Inferior parietal cortex (tissue), 1 donor: ENCODE measurements around the gene INO80.
A peak's percentile ranks its signal among the peaks of the same experiment; 100 is the strongest.
"Not testable (repeated sequence)": the region's sequence is repeated elsewhere in the genome, so short reads cannot be mapped to it uniquely, and the experiment has no call there.

Experiments
- DNase-seq: peaks from one replicate; pipeline ENCODE4 v3.0.0-alpha.2; 2016; ENCODE audit errors: extremely low spot score

The INO80 gene

GRCh38 chr15:40962317-40962716 lies 153.8 kb downstream of the INO80 start:
- DNase-seq: not testable (repeated sequence)

DNA sequence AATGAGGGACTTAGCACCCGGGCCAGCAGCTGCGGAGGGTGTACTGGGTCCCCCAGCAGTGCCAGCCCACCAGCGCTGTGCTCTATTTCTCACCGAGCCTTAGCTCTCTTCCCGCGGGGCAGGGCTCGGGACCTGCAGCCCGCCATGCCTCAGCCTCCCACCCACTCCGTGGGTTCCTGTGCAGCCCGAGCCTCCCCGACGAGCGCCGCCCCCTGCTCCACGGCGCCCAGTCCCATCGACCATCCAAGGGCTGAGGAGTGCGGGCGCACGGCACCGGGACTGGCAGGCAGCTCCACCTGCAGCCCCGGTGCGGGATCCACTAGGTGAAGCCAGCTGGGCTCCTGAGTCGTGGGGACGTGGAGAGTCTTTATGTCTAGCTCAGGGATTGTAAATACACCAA lies 154.3 kb downstream of the INO80 start:
- not testable (repeated sequence) for DNase-seq

DNA sequence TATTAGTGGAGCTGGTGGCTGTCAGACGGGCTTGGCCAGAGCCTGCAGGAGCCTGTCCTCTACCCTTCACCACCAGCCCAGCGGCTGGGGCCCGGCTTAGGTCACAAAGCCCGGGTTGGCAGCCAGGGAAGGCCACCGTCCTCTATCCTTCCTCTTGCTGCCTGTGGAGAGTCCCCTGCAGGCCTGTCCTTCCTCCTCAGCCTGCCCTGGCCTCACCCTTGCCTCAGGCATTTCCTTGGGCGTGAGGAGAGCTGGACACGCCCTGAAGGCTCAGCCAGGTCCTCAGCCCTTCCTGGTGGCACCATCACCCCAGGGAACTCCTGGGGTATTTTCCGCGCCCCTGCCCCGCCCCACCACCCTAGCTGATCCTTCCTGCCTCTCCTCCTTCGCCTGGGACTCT lies 155.2 kb downstream of the INO80 start:
- DNase-seq: no peak

DNA sequence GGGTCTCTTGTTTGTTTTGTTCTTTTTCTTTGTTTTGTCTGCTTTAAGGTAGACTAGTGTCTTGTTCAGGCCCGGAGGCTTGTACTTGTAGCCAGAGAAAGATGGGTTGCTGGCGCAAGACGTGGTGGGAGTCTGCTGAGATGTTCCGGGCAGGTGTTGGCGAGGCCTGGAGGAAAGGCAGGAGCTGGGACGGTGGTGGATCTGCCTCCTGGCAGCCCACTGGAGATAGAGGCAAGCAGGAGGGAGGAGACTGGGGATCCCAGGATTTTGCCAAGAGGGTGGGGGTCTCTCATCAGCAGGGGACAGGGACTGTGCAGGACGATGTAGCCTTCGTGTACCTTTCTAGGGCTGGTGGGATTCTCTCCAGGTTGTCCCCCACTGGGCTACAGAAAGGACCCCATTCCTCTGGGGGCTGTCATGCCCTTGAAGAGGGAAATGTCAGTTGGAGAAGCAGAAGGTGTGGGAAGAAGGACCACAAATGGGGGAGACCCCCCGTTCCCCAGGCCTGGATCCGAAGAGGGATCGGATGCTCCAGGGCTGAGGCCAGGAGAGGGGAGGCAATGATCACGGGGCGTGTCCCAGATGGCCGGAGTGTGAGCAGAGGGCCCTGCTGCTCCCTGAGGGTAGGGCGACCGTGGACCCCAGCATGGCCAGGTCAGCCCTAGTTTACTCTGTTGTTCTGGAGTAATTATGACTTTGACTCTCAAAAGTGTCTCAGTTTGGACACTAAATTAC lies 155.8 kb downstream of the INO80 start:
- DNase-seq: no peak

GRCh38 chr15:40959331-40960141 lies 156.5 kb downstream of the INO80 start:
- no peak for DNase-seq

GRCh38 chr15:40958723-40959122 lies 157.4 kb downstream of the INO80 start:
- DNase-seq: no peak

- no peak for DNase-seq
These were observed 157.9 kb downstream of the INO80 start for GRCh38 chr15:40958146-40958545.

DNA sequence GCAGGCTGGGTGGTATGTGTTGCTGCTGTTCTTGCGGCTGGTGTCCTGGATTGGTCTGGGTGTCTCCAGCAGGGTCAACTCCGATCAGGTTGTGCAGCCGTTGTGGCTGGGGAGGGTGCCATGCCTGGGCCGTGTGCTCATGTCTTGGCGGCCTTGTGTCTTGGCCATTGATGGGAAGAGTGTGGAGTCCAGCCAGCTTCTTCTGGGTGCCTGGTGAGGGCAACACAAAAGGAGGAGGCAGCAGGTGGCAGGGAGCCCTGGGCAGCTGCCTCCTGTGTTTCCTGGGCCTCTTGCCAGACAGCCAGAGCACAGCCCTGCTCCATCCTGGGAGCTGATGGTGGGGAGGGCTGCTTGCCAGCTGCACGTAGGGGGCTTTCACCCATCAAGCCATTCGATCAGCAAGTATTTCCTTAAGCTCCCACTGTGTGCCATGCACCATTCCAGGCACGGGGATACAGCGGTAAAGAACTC lies 158.5 kb downstream of the INO80 start:
- DNase-seq: no peak

DNA sequence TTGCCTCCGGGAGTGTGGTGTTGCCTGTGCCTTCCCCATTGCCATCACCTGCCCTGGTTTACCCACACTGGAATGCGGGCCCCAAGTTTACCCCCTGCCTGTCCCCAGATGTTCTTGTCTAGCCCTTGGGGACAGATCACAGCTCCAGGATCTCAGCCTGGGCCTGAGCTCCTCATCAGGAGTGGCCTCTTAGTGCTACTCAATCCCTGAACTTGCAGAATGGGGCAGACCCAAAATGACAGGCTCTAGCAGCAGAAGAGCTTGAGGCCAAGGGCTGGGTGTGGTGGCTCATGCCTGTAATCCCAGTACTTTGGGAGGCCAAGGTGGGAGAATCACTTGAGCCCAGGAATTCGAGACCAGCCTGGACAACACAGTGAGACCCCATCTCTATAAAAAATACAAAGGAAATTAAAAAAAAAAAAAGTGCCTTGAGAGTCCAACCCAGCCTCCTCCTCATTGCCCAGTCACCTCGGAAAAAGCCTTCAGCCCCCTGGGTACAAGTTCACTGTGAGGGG lies 159.0 kb downstream of the INO80 start:
- DNase-seq: no peak

GRCh38 chr15:40956541-40956982 lies 159.5 kb downstream of the INO80 start:
- no peak for DNase-seq

GRCh38 chr15:40955930-40956540 lies 160.0 kb downstream of the INO80 start:
- no peak for DNase-seq

DNA sequence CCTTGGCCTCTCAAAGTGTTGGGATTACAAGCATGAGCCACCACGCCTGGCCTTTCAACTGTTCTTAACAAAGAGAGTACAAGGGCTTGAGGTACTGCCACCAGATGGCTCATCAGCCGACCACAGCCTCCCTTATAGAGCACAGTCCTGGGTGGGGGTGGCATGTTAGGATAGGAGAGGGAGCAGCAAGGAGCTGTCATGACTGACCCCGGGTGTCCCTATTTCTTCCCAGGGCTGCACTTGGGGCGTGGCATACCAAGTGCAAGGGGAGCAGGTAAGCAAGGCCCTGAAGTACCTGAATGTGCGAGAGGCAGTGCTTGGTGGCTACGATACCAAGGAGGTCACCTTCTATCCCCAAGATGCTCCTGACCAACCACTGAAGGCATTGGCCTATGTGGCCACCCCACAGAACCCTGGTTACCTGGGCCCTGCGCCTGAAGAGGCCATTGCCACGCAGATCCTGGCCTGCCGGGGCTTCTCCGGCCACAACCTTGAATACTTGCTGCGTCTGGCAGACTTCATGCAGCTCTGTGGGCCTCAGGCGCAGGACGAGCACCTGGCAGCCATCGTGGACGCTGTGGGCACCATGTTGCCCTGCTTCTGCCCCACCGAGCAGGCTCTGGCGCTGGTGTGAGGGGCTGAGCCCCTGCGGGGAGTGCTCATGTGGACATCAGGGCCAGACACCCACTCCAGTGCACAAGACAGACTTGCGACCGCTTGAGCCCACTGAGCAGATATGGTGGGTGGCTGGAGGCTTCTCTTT lies 160.8 kb downstream of the INO80 start:
- no peak for DNase-seq

GRCh38 chr15:40954158-40954848 lies 161.8 kb downstream of the INO80 start:
- DNase-seq: not testable (repeated sequence)

- no peak for DNase-seq
These were observed 162.4 kb downstream of the INO80 start for GRCh38 chr15:40953713-40954074.

- DNase-seq: peak; percentile 88
These were observed 163.0 kb downstream of the INO80 start, which contains the start of gene CHAC1 for GRCh38 chr15:40952901-40953712. Gene CHAC1 (plus strand): TSS chr15:40953471. CDS start chr15:40953584, 113 bp downstream.

DNA sequence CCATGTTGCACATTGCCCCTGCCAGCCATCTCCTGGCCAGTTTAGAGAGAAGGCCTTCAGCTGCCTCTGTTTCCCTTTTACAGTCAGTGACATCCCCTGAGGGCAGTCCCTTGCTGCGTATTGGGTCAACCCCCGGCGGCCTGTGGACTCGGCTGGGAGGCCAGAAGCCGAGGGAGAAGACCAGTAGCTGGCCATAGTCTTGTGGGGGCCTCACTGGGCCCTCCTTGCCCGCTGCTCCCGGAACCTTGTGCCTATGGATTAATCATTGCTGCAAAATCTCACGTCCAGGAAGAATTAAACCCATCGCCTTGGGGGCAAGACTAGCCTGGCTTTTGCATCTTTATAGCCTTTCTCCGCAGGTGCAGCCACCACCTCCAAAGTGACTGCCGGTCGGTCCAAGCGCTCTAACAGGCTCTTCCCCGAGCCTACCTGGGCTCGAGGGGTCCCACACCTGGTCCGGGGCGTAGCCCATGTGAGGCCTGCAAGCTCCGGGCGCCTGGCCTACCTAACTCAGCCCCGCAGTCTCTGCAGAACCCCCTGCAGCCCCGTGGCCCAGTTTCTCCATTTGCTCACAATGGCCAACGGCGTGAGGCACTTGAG lies 163.7 kb downstream of the INO80 start:
- DNase-seq: no peak

- DNase-seq: no peak
These were observed 164.3 kb downstream of the INO80 start for GRCh38 chr15:40951764-40952163.

GRCh38 chr15:40949756-40950207 lies 166.3 kb downstream of the INO80 start:
- no peak for DNase-seq

- DNase-seq: no peak
These were observed 167.2 kb downstream of the INO80 start for GRCh38 chr15:40948706-40949473.
